GM12874 (cell line): ENCODE measurements around the gene SMNDC1.

ENCODE experiments used
- TF ChIP-seq, protein P1 (sequence below): IDR thresholded peaks from 2 replicates; pipeline ENCODE4 v1.5.1; 2011; ENCODE audit warnings: low read depth, mild to moderate bottlenecking, control low read depth, low read length, moderate library complexity; ENCODE audit not compliant: insufficient read depth

Gene SMNDC1

DNA sequence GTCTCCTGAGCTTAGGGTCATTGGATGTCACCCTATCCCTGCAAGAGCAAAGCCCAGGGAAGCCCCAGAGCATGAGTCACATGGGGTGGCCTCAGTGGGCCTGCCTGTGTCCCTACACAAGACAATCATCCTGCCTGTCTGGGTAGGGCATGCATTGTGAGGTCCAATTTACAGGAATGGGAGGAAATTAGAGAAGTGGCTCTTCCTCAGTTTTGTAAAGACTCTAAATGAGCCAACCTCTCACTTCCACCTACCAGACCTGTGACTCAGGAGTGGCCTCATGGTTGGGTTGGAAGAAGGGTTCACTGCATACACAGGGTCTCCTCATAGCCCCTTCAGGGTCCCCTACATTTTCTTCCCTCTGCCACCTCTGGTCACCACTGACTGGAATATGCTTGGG is 43.6 kb upstream of the SMNDC1 start:
- TF ChIP-seq, protein P1, sequence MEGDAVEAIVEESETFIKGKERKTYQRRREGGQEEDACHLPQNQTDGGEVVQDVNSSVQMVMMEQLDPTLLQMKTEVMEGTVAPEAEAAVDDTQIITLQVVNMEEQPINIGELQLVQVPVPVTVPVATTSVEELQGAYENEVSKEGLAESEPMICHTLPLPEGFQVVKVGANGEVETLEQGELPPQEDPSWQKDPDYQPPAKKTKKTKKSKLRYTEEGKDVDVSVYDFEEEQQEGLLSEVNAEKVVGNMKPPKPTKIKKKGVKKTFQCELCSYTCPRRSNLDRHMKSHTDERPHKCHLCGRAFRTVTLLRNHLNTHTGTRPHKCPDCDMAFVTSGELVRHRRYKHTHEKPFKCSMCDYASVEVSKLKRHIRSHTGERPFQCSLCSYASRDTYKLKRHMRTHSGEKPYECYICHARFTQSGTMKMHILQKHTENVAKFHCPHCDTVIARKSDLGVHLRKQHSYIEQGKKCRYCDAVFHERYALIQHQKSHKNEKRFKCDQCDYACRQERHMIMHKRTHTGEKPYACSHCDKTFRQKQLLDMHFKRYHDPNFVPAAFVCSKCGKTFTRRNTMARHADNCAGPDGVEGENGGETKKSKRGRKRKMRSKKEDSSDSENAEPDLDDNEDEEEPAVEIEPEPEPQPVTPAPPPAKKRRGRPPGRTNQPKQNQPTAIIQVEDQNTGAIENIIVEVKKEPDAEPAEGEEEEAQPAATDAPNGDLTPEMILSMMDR: no peak

DNA sequence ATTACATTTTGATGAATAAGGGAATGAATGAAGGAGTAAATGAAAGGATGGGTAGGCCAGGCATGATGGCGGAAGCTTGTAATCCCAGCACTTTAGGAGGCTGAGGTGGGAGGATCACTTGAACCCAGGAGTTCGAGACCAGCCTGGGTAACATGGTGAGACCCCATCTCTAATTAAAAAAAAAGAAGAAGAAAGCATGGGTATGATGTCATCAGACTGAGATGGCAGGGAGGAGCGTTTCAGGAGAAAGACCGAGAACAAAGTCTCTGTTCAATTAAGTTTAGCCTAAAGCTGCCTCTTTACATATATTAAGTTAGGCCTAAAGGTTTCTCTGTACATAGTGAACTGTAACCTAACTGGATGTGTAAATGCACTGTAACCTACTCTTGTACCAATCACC is 42.2 kb upstream of the SMNDC1 start:
- TF ChIP-seq, protein P1: no peak

DNA sequence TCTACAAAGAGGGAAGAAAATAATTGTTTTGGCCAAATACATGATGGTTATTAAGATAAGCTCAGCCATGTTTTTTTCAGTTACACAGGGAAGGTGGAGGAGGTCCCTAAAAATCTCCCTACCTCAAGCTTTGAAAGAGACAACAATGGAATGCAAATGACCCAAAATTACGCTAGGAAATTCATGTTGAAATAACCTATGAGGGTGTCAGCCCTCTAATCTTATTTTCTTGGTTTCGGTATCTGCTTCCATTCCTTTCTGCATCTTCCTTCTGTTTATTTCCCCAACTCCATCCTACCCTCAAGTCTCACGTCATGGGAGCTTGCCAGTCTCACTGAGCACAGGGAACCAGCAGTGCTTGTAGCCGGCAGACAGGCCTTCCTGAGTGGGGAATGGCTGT is 40.6 kb upstream of the SMNDC1 start:
- TF ChIP-seq, protein P1: no peak

DNA sequence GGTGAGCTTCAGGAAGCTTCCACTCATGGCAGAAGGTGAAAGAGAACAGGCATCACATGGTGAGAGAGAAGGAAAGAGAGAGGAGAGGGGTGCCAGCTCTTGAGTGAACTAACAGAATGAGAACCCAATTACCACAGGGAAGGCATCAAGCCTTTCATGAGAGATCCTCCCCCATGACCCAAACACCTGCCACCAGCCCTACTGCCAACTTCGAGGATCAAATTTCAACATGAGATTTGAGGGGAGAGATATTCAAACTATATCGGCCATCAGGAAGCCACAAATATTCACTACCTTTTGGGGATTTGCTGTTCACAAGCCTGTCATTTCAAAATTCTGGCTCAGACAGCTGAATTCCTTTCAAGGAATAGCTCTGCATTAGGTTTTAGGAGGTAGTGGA is 39.9 kb upstream of the SMNDC1 start:
- TF ChIP-seq, protein P1: no peak

DNA sequence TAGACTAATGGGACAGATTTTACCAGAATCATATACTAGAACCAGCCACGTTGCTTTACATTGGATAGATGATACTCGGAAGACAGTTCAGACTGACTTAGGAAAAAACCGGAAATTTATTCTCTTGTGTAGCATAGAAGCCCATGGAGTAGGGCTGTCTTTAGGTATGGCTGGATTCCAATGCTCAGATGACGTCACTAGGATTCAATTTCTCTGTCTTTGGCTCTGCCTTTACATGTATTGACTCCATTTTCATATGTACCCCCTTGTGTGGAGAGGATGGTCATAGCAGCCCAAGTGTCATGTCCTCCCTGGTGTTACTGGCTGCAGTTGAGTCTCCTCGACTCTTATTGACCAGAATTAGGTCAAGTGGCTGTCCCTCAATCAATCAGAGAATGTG is 39.2 kb upstream of the SMNDC1 start:
- TF ChIP-seq, protein P1: no peak

DNA sequence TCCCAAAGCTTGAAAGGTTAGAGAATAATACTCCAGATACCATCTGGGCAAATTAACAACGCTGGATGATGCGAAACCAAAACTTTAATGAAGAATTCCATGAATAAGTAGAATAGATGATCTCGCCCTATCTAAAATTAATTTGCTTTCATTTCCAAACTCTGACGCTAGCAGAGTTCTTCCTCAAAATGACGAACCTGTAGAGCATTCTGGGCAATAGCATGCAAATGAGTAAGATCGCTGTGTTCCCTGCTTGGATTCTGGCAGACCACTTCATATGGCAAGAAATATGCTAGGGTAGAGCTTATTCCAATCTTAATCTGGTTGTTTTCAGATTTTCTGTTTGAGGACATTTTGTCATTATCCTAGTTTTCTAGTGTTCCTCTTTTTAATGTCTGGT is 36.1 kb upstream of the SMNDC1 start:
- TF ChIP-seq, protein P1: no peak

DNA sequence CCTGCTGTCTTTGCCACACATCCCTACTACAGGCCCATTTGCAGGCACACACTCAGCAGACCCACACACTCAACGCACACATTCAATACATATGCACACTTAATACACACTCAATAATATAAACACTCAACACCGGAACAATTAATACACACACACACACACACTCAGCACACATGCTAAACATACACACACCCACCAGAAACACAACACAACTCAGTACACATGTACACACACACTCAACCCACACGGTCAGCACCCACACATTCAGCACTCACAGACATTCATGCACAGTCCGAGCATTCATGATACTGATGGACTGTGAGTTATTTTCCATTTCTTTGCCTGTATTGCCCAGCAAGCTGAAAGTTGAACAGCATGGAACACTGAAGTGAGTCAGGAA is 35.4 kb upstream of the SMNDC1 start:
- TF ChIP-seq, protein P1: no peak

DNA sequence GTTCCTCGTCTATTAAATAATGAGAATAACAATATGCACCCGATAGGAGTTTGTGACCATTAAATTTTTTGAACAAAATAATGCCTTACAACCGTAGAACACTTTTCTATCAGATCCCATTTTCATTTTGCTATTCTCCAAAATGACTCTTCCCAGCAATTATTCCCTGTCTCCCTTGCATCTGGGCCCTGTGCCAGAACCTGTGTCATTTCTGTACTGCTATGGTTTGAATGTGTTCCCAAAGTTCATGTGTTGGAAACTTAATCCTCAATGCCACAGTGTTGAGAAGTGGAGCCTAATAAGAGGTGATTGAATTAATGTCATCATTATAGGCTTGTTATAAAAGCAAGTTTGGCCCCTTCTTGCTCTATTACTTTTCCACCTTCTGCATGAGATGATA is 33.2 kb upstream of the SMNDC1 start:
- TF ChIP-seq, protein P1: no peak
